Dermis microvascular lymphatic vessel endothelial cell (primary cell): ENCODE data around the gene EEF1G. TPM values are rescaled to one million over a fixed set of nuclear protein-coding genes. Genes with fewer than 3 reads are reported as not detected.
"Not testable (repeated sequence)": the region's sequence is repeated elsewhere in the genome, so short reads cannot be mapped to it uniquely, and the experiment has no call there.

Experiments
- DNase-seq, 2 donors: peaks; one replicate each; pipeline versions ENCODE4 v3.0.0 to v3.0.0-alpha.2; 2010; ENCODE audit warnings: low read depth in 2 of 2
- total RNA-seq: library from RNA; depleted of rRNA; stranded (reverse); fragments of >200 nt; gene quantifications from 2 replicates; pipeline ENCODE4 v1.2.1, GENCODE V29; 2014

Gene EEF1G
- total RNA-seq, 1 donor from 2014 or later, result 1,142 TPM

- DNase-seq, result no peak
Measured at GRCh38 chr11:62603072-62603408, 29.3 kb upstream of the EEF1G start.

GRCh38 chr11:62602141-62603071 is 28.7 kb upstream of the EEF1G start:
- peak in 1 of 2 donors; percentile 76 for DNase-seq

- peak; percentile 94 to 98 for DNase-seq
Measured at GRCh38 chr11:62601372-62602140, 27.9 kb upstream of the EEF1G start, which contains the start of gene MTA2. TSS of gene MTA2 (minus strand) at chr11:62601865. CDS start at chr11:62601450, 415 bp downstream.

DNA sequence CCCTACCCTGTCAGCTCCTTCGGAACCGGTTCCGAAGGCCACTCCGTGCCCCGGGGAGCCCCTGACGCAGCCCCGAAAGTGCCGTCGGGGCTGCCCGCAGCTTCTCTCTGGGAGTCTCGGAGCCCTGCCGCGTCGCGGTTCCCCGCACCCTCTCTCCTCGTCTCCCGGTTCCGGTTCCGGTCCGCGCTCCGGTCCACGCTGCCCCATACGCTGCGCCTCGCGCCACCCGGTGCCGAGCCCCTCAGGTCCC is 27.4 kb upstream of the EEF1G start:
- DNase-seq, result peak in 1 of 2 donors; percentile 52

DNA sequence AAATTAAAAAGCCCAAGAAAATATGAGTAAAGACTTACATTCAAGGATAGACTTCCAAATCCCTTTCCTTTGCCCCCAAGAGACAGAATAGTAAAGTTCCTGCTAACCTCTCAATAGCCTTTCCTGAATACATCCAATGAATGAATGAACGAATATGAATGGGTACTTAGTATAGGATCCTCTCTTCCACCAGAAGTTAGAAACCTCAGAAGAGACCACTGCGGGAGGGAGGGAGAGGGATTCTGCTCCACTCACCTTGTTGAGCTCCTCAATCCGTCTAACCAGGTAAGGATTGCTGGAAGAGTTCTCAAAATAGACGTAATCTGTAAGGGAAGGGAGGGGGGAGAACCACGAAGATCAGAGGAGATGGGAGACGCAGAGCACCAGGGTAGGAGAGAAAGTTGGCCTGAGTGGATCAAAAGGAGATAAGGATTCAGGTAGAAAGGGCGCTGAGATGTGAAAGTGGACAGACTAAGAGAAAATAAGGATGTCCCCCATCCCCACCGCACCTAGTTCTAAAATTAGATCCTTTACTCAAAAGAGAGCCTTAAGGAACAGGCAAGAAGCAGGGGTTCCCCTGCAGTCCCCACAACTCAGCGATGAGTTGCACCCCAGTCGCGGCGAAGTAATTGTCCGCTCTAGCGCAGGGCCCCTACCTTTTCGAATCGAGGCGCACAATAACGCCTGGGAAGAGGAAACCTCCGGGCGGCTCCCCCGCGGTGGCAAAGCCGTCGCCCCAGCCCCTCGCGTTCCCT is 26.9 kb upstream of the EEF1G start:
- DNase-seq, result no peak

GRCh38 chr11:62599901-62600300 is 26.2 kb upstream of the EEF1G start:
- no peak for DNase-seq

DNA sequence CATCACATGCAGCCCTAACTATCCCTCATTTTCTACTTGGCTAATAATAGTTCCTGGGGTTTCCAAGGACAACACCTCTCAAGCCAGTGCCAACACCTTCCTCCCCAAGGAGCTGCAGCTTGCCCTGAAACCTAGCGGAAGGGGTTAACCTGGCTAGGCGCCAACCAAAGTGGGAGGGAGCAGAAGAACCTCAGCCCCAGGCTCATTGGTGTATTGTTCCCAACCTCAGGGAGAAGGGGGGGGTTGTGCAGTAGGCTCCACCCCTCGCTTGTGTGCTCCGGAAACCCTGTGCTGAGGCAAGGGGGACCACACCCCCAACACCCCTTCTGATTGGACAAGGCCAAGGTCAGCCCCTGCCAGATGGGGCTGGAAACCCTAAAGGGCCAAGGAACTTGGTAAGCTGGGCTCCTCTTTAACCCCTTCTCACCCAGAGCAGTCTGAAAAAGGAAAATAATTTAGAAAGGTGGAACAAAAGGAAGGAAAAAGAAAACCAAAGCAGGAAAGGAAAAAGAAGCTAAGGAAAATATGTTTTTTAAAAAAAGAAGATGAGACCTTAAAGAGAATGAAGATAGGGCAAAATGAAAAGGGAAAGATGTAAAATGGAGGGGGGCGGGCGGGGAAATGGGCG is 25.5 kb upstream of the EEF1G start:
- DNase-seq, result peak; percentile 90 to 98

DNA sequence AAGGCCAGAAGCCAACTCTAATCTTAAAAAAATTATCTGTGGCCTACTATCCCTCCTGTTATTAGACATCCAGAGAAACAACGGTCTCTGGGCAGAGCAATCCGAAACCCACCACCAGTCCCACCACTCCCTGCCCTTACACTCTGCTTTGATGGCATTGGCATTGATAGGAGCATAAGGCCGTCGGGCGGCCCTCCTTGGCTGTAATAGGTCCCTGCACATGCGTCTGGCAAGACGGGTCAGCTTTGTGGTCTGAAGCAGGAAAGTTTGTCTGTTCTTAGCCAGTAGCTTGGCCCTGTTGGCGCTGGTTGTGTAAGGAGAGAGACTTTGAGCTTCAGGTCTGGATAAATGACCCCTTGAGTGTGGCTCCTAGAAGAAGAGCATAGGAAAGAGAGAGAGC is 21.4 kb upstream of the EEF1G start:
- DNase-seq, result no peak

GRCh38 chr11:62593434-62594044 is 19.8 kb upstream of the EEF1G start:
- DNase-seq, result peak in 1 of 2 donors; percentile 79

DNA sequence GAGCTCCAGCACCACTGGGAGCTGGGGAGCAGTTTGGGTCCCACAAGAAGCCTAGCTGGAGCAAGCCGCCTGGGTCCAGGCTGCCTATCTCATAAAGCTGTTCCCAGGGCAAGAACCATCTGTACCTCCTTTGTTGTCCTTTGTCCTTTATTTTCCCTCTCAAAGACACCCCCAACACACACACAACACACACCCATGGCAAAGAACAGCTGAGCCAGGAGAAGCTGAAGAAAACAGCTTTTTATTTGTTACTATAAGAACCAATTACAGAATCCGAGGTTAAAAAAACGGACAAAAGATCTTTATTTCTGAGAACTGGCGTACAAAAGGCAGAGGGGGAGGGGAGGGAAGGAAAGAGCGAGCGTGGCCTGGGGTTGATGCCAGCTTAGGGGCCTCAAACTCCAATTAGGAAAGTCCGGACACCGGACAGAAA is 19.3 kb upstream of the EEF1G start:
- DNase-seq, result no peak

DNA sequence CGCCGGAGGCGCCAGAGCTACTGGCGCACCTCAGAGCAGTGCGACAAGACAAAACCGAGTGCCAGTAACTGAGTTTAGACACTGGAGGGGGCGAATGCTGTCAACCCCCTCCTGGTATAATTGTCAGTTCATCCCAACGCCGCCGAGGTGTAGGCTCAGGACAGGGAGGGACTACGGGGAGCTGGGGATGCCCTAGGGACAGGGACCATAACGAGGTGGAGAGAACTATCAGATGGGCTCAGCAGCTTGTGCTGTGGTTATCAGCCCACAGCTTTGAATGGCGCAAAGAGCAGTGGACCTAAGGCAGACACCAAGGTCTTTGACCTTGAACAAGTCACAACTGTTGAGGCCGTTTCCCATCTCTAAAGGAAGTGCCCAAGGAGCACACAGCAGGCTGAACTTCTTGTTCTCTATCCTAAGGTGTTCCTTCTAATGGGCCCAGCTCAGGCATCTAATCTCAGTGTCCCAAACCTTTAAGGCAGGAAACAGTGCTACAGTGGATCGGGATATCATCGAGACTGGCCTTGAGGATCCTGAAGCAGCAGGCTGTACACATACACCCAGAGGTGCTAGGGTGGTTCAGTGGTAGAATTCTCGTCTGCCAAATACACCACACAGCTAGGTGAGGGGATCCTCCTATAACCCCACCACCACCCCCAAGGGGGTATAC is 18.6 kb upstream of the EEF1G start:
- no peak for DNase-seq

DNA sequence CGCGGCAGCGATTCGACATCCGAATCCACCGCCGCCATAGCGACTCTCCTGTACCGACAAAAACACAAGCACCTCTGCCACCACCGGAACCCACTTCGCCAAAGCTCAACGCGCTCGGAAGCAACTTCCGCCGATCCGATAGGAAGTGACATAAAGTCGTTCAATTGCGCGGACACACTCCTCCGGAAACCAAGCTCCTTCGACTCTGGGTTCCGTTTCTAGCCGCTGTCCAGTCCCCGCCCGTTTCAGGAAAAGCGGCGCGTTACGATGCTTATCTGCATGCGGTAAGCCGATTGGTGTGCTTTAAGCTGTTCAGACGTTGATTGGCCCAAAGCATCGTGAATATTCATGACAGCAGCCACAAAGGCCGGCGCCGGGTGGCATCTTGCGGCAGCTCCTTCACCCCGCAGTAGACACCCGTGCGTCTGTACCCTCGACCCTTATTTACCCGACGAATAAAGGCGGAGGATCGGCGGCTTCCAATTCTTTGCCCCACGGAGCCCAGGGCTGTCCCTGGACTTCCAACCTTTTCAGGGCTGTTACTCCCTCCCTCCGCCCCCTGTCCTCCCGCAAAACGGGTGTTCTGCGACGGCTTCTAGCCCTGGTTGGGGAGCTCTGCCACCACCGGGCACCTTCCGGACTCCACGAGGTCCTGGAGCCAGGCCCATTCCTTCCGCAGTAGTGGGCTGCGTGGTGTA is 17.9 kb upstream of the EEF1G start, which contains the start of gene TUT1:
Gene TUT1 (minus strand): TSS at position 76 of the 698 bp plus-strand sequence. CDS start 38 bp downstream, at position 38.
- DNase-seq, result peak; percentile 99 to 100

DNA sequence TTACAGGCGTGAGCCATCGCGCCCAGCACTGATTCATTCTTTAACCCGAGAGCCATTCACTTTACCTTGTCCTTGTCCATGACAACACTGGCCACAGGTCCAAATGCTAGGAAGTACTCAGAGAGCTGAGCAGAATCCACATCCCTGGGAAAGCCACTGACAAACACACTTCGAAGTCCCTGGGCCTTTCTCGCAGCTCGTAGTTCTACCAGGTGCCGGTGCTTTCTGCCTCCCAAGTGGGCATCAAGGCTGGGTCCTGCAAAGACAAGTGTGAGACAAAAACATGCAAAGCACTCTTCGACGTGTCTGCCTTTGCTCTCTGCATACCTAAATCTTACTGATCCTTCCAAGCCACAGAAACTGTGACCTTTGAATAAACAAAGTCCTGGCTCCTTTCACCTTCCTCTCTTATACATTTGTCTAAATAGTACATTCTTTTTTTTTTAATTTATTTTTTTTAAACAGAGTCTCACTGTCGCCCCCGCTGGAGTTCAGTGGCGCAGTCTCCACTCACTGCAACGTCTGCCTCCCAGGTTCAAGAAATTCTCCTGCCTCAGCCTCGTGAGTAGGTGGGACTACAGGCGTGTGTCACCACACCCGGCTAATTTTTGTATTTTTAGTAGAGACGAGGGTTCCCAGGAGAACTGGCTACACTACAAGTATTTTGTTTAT is 15.4 kb upstream of the EEF1G start:
- DNase-seq, result peak in 1 of 2 donors; percentile 48

DNA sequence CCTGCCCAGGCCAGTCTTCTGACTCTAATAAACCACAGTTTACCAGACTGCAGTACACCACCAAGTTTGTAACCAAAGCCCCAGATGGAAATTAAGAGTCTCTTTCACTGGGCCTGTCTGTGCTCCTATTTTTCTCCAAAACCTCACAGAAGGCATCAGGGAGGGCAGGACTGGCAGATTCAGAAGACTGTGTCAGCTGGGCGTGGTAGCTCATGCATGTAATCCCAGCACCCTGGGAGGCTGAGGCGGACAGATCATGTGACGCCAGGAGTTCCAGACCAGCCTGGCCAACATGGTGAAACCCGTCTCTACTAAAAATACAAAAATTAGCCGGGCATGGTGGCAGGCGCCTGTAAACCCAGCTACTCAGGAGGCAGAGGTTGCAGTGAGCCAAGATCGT is 11.7 kb upstream of the EEF1G start:
- DNase-seq, result not testable (repeated sequence)

DNA sequence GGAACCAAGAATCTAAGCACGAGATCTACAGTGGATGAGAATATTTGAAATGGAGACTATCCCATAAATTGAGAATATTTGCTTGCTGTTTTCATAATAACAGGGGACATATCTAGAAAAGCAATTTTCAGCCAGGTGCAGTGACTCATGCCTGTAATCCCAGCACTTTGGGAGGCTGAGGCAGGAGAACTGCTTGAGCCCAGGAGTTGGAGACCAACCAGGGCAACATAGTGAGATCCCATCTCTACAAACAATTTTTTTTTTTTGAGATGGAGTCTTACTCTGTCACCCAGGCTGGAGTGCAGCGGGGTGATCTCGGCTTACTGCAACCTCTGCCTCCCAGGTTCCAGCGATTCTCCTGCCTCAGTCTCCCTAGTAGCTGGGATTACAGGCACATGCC is 8.0 kb upstream of the EEF1G start:
- DNase-seq, result not testable (repeated sequence)

- DNase-seq, result no peak
Measured at GRCh38 chr11:62580959-62581715, 7.4 kb upstream of the EEF1G start.

DNA sequence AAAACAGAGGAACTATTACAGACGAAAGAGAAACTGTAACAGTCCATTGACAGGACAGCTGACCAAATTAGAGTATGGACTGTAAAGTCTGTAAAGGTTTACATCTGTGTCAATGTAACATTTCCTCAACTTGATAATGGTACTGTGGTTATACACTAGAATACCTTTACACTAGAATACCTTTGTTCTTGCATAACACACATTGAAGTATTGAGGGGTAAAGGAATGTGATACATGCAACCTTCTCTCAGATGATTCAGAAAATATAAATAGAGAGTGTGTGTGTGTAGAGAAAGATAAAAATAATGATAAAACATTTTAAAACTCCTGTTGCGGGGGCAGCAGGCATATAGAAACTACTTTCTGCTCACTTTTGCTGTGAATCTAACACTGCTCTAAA is 5.6 kb upstream of the EEF1G start:
- no peak for DNase-seq

GRCh38 chr11:62578541-62578940 is 4.8 kb upstream of the EEF1G start:
- DNase-seq, result no peak
